ENCODE data around the gene GRIN1.

GRIN1 gene

GRCh38 chr9:137193771-137194170 is 54.8 kb downstream of the GRIN1 start:
- no peak for DNase-seq (ENCODE audit: low read depth, low spot score)

DNA sequence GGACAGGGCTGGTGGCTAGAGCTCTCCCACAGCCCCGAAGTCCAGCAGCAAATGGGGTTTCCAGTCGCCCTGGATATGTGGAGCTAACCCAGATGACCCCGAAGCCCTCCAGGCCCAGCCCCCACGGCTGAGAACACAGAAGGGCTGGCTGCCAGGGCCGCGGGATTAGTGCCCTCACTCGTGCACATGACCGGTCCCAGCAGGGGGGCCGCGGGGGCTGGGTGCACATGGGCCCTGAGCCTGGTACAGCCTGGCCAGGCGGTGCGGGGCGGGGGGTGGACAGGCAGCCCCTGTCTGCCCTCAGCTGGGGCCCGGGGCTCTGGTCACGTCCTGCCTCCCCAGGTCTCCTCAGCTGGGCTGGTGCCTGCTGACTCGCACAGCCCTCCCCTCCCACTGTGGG is 55.4 kb downstream of the GRIN1 start:
- no peak for DNase-seq (ENCODE audit: low read depth, low spot score)

GRCh38 chr9:137194909-137195308 is 56.0 kb downstream of the GRIN1 start:
- no peak for DNase-seq (ENCODE audit: low read depth, low spot score)

- DNase-seq (ENCODE audit: low read depth, low spot score) = no peak
Measured at GRCh38 chr9:137195525-137196220, 56.7 kb downstream of the GRIN1 start.

DNA sequence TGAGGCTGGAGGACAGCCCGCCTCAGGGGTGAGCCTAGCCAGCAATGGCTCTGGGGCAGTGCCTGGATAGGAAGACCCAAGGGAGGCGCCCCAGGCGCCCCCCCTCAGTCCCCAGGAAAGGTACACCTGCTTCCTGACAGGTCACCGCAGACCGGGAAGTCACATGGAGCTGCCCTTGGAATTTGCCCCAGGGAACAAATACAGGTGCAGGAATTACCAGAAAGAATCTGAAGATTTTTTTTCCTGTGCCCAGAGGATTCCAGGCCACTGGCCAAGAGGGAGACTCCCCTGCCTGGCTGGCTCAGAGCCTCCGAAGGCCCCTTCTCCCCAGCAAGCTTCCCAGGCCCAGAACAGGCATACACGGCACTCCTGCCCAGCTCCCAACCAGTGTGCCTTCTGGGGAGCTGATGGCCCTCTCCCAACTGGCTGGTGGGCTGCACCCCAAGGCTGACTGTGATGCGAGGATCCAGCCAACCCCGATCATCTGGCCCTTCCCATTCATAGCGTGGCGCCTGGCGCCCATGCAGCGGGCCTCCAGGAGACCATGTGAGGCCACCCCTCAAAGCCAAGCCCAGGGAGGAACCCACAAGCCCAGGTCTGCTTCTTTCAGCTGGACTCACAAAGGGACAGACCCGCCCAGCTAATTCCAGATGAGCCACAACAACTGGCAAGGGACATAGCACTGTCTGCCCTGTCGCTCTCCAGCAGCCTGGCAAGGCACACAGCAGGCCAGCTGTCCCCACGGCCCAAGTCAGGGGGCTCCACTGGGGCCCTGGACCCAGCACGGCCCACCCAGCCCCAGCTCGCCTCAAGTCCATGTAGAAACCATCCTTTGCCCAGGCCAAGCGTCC is 59.3 kb downstream of the GRIN1 start:
- no peak for DNase-seq (ENCODE audit: low read depth, low spot score)

DNA sequence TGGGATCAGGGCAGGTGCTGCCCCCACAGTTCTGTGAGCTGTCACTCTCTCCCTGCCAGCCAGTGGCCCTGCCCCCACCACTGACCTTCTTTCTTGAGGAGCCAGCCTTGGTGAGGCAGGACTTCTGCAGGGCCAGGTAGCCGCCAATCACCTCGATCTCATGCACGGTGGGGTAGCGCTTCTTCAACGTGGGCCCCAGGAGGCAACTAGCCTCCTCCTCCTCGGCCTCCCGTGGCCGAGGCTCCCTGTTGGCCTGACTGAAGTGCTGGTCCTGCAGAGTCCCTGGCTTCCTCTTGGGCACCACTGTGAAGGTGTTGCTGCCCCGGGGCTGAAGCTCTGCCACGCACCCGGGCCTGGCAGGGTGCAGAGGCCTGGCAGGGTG is 59.9 kb downstream of the GRIN1 start:
- no peak for DNase-seq (ENCODE audit: low read depth, low spot score)

DNA sequence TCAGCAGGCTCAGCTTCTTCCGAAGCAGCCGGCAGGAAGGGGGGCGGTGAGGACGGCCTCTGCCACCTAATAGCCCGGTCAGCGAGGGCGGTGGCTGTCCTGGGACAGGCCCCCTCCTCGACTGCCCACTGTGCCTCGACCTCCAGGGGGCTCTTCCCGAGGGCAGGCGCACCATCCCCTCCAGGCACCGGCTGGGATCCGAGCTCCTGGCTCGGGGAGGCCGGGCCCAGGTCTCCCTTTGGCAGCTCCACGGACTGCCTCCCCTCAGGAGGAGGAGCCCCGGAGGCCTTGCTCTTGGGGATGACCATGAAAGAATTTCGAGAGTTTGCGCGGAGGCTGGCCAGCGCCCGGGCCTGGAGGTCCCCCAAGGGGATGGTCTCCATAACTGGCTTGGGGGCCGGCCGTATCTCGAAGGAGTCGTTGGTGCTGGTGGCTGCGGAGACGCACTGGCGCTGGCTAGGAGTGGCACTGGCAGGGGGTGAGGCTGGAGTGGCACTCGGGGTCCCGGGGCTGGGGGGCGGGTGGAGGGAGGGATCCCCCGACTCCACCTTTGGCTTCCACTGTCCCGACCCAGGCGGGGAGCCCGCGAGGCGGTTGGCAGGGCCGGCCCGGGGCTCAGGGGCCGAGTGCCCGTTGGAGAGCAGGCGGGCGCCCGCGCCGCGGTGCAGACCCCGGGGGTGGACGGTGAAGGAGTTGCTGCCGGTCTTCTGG is 60.6 kb downstream of the GRIN1 start:
- no peak for DNase-seq (ENCODE audit: low read depth, low spot score)

DNA sequence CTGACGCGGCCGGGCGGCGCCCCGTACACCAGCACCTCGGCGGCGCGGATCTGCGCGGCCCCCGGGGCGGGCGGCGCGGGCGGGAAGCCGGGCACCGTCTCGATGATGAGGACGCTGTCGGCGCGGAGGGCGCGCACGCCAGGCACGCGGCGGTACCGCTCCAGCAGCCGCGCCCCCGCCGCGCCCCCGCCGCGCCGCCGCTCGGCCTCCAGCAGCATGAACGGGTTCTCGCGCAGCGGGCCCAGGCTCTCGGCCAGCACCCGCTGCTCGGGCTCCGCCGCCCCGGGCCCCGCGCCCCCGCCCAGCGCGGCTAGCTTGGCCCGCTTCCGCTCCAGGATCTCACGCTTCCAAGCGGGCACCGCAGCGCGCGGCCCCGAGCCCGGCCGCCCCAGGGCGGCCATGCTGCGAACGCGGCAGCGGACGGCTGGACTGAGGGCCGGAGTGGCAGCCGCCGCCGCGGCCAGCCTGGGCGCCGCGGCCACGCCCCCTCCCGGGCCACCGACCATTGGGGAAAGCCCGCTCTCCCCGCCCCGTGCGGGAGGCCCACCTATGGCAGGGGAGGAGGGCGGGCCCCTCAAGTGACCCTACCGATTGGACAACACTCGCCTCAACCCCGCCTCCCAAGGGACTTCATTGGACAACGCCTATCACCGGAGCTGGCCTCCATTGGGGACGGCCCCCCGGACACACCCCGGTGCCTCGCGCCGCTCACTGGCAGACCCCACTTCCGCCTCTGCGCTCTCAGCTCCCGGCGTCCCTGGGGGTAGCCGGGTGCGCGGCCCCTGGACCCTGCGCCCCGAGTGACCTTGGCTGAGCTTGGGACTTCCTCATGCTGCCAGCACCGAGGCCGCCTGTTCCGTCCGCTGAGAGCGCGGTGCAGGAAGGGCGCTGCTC is 61.6 kb downstream of the GRIN1 start, which contains the start of gene TPRN:
TSS of gene TPRN (minus strand) at position 431 of the 894 bp plus-strand sequence. CDS start at position 401, 30 bp downstream.
- peak; percentile 98 for DNase-seq (ENCODE audit: low read depth, low spot score)

DNA sequence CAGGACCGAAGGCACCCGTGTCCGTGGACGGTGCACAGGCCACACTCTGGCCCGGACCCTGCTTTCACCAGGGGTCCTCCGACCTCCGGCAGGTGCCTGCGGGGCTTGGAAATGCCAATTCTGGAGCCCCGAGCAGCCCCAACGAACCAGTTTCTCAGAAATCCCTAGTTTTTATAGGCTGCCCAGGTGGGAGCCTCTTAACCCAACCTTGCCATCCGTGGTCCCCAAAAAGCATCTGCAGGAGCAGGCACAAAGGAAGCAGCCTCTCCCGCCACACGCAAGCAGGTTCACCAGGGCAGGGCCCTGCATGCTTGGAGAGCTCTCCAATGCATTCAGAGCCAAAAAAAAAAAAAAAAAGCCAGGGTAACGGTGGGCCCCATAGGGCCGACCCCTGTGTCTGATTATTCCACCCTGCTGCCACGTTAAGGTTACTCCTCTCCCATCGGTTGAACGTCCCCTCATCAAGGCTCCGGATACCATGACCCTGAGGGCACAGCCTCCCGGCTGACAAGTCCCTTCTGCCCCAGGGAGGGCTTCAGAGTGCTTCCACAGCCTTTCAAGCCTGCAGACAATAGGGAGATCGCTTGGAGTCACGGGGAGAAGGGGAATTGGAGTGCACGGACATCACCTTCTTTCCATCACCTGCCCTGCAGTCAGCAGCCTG is 62.4 kb downstream of the GRIN1 start:
- DNase-seq (ENCODE audit: low read depth, low spot score) = no peak

GRCh38 chr9:137202966-137203365 is 64.0 kb downstream of the GRIN1 start:
- no peak for DNase-seq (ENCODE audit: low read depth, low spot score)

GRCh38 chr9:137204731-137205125 is 65.8 kb downstream of the GRIN1 start:
- no peak for DNase-seq (ENCODE audit: low read depth, low spot score)

DNA sequence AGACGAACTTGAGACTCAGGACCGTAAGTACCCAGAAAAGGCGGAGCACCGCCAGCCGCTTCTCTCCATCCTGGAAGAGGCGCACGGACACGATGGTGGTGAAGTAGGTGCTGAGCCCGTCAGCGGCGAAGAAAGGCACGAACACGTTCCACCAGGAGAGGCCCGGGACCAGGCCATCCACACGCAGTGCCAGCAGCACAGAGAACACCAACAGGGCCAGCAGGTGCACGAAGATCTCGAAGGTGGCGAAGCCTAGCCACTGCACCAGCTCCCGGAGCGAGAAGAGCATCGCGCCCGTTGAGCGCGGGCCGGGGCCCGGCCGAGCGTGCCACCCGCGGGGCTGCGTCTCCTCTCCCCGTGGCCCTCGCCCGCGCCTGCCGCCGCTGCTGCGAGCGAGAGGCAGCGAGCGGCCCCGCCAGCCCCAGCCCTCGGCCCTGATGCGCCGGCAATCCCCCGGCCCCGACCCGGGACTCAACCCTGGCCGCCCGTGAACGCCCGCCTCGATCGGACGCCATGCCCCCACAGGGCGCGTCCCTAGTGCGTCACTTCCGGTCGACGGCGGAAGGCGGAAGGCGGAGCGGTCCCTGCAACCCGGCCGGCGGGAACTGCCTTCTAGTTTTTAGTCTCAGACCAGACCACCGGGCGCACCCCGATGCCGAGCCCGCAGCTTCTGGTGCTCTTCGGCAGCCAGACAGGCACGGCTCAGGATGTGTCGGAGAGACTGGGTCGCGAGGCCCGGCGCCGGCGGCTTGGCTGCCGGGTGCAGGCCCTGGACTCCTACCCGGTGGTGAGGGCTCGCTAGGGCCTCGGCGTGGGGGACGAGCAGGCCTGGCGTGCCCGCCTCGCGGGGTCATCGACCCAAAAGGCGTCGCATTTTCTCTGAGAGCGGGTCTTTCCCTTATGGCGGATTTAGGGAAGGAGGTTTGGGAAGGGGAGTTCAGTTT is 66.4 kb downstream of the GRIN1 start, which contains the start of the genes NDOR1 and TMEM203:
TSS of gene NDOR1 (plus strand) at position 575 of the 944 bp plus-strand sequence. CDS start at position 653, 78 bp downstream.
TSS of gene TMEM203 (minus strand) at position 523 of the 944 bp plus-strand sequence. CDS start at position 289, 234 bp downstream.
- peak; percentile 95 for DNase-seq (ENCODE audit: low read depth, low spot score)

- DNase-seq (ENCODE audit: low read depth, low spot score) = no peak
Measured at GRCh38 chr9:137206602-137207001, 67.6 kb downstream of the GRIN1 start.

DNA sequence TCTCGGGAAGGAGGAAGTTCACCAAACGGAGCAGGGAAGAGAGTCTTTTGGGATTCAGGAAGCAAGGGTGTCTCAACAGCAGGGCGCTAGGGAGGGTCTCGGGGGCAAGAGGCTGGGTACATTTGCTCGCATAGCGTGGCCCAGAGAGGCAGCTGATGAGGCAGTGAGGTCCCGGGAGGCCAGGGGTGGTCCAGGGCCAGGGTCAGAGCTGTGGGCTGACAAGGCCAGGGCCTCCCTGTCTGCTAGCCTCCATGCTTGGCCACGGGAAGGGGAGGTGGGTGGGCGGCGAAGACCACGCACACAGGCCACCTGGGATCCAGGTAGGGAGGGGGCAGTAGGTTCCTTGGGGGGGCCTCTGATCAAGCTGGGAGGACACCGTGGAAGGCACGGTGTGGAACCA is 72.6 kb downstream of the GRIN1 start:
- no peak for DNase-seq (ENCODE audit: low read depth, low spot score)

GRCh38 chr9:137212520-137212919 is 73.6 kb downstream of the GRIN1 start:
- no peak for DNase-seq (ENCODE audit: low read depth, low spot score)

GRCh38 chr9:137213160-137214060 is 74.5 kb downstream of the GRIN1 start:
- no peak for DNase-seq (ENCODE audit: low read depth, low spot score)

DNA sequence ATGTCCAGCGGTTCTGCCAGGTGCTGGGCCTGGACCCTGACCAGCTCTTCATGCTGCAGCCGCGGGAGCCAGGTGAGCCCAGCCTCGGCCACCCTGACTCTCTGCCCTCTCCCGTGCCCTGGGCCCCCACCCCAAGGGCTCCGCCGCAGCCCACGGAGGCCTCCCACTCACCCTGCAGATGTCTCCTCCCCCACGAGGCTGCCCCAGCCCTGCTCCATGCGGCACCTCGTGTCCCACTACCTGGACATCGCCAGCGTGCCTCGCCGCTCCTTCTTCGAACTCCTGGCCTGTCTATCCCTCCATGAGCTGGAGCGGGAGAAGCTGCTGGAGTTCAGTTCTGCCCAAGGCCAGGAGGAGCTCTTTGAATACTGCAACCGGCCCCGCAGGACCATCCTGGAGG is 75.7 kb downstream of the GRIN1 start:
- DNase-seq (ENCODE audit: low read depth, low spot score) = no peak

Data from activated CD4-positive, CD25-positive, alpha-beta regulatory T cell treated with anti-CD3 and anti-CD28 coated beads, Interleukin-2, amount 50 U/mL, for 16 hours (primary cell).